H9 (cell line): ENCODE data around the gene PNPLA2. TPM values are rescaled to one million over a fixed set of nuclear protein-coding genes. Genes with fewer than 3 reads are reported as not detected.
A peak's percentile ranks its signal among the peaks of the same experiment; 100 is the strongest.

Experiments used
- DNase-seq: peaks from one replicate; pipeline ENCODE4 v3.0.0-alpha.2; 2017
- H2AFZ ChIP-seq: one replicate; pipeline ENCODE4 v1.6.1; 2013; ENCODE audit warnings: mild to moderate bottlenecking, low read length, control low read depth, moderate library complexity
- H2AK5ac ChIP-seq: 2 replicates; pipeline ENCODE4 v1.6.1; 2013; ENCODE audit warnings: low read length, control low read depth, mixed read lengths; ENCODE audit not compliant: insufficient read length
- H2BK120ac ChIP-seq: one replicate; pipeline ENCODE4 v1.6.1; 2013; ENCODE audit warnings: low read depth, mild to moderate bottlenecking, low read length, control low read depth, inconsistent platforms; ENCODE audit not compliant: poor library complexity, severe bottlenecking
- H2BK12ac ChIP-seq: 2 replicates; pipeline ENCODE4 v1.6.1; 2013; ENCODE audit warnings: low read length, control low read depth, mixed read lengths, low read depth; ENCODE audit not compliant: insufficient read length
- H2BK15ac ChIP-seq: 2 replicates; pipeline ENCODE4 v1.6.1; 2013; ENCODE audit warnings: low read depth, low read length, control low read depth
- H2BK20ac ChIP-seq: one replicate; pipeline ENCODE4 v1.6.1; 2013; ENCODE audit warnings: low read depth, mild to moderate bottlenecking, low read length, control low read depth, inconsistent platforms; ENCODE audit not compliant: poor library complexity, severe bottlenecking
- H2BK5ac ChIP-seq: 2 replicates; pipeline ENCODE4 v1.6.1; 2013; ENCODE audit warnings: low read length, control low read depth, mixed read lengths; ENCODE audit not compliant: insufficient read length
- H3K14ac ChIP-seq: 2 replicates; pipeline ENCODE4 v1.6.1; 2013; ENCODE audit warnings: low read length, control low read depth; ENCODE audit not compliant: insufficient read depth
- H3K18ac ChIP-seq: 2 replicates; pipeline ENCODE4 v1.6.1; 2013; ENCODE audit warnings: low read depth, mild to moderate bottlenecking, mixed read lengths, low read length, control low read depth; ENCODE audit not compliant: insufficient read length
- H3K23ac ChIP-seq: 2 replicates; pipeline ENCODE4 v1.6.1; 2013; ENCODE audit warnings: low read length, control low read depth, mixed read lengths, low read depth; ENCODE audit not compliant: insufficient read length
- H3K23me2 ChIP-seq: 2 replicates; pipeline ENCODE4 v1.6.1; 2013; ENCODE audit warnings: low read depth, mild to moderate bottlenecking, mixed read lengths, low read length, control low read depth; ENCODE audit not compliant: insufficient read length, poor library complexity, severe bottlenecking
- H3K27ac ChIP-seq: 2 replicates; pipeline ENCODE4 v1.5.1; 2013; ENCODE audit warnings: low read length, control low read depth, mixed read lengths, low read depth; ENCODE audit not compliant: insufficient read length
- H3K27me3 ChIP-seq: 2 replicates; pipeline ENCODE4 v1.6.1; 2013; ENCODE audit warnings: low read length, control low read depth, inconsistent platforms; ENCODE audit not compliant: insufficient read depth
- H3K4ac ChIP-seq: 2 replicates; pipeline ENCODE4 v1.6.1; 2013; ENCODE audit warnings: low read depth, mild to moderate bottlenecking, control low read depth, inconsistent platforms, low read length, moderate library complexity
- H3K4me1 ChIP-seq: 2 replicates; pipeline ENCODE4 v1.6.1; 2013; ENCODE audit warnings: low read length, control low read depth, inconsistent platforms; ENCODE audit not compliant: insufficient read depth
- H3K4me2 ChIP-seq: 2 replicates; pipeline ENCODE4 v1.6.1; 2013; ENCODE audit warnings: low read length, control low read depth, mixed read lengths; ENCODE audit not compliant: insufficient read length, insufficient read depth
- H3K56ac ChIP-seq: 2 replicates; pipeline ENCODE4 v1.6.1; 2013; ENCODE audit warnings: low read depth, mild to moderate bottlenecking, mixed read lengths, low read length, control low read depth; ENCODE audit not compliant: insufficient read length
- H3K79me1 ChIP-seq: 2 replicates; pipeline ENCODE4 v1.6.1; 2013; ENCODE audit warnings: low read depth, mild to moderate bottlenecking, moderate library complexity, low read length, control low read depth, inconsistent platforms; ENCODE audit not compliant: insufficient read depth, poor library complexity, severe bottlenecking
- H3K79me2 ChIP-seq: 2 replicates; pipeline ENCODE4 v1.6.1; 2013; ENCODE audit warnings: low read length, control low read depth, inconsistent platforms; ENCODE audit not compliant: insufficient read depth
- H3K9ac ChIP-seq: 2 replicates; pipeline ENCODE4 v1.6.1; 2013; ENCODE audit warnings: low read length, control low read depth, mixed read lengths; ENCODE audit not compliant: insufficient read length; ENCODE audit errors: extremely low read depth
- H3K9me3 ChIP-seq: one replicate; pipeline ENCODE4 v1.6.1; 2013; ENCODE audit warnings: low read depth, low read length, inconsistent platforms; ENCODE audit not compliant: control insufficient read depth
- H3T11ph ChIP-seq: one replicate; pipeline ENCODE4 v1.6.1; 2013; ENCODE audit warnings: mild to moderate bottlenecking, low read length, control low read depth, inconsistent platforms
- H4K20me1 ChIP-seq: one replicate; pipeline ENCODE4 v1.6.1; 2013; ENCODE audit not compliant: control insufficient read depth, insufficient read length, insufficient read depth
- H4K5ac ChIP-seq: 2 replicates; pipeline ENCODE4 v1.6.1; 2013; ENCODE audit warnings: low read depth, mild to moderate bottlenecking, mixed read lengths, low read length, control low read depth; ENCODE audit not compliant: insufficient read length
- H4K8ac ChIP-seq: replicated peaks from 2 replicates; pipeline ENCODE4 v1.6.1; 2013; ENCODE audit warnings: low read length, control low read depth, mixed read lengths, low read depth; ENCODE audit not compliant: insufficient read length
- H4K91ac ChIP-seq: 2 replicates; pipeline ENCODE4 v1.6.1; 2013; ENCODE audit warnings: low read depth, mild to moderate bottlenecking, moderate library complexity, mixed read lengths, low read length, control low read depth; ENCODE audit not compliant: insufficient read length
- H3K27ac Mint-ChIP-seq, 3 experiments: 2 replicates in 2 of 3; 3 replicates in 1 of 3; pipeline ENCODE4 v1.8.0; 2020 to 2021; ENCODE audit warnings: mixed read lengths in 3 of 3, mild to moderate bottlenecking in 1 of 3, moderate library complexity in 1 of 3
- H3K27me3 Mint-ChIP-seq: 2 replicates; pipeline ENCODE4 v1.8.0; 2021; ENCODE audit warnings: low read depth, mild to moderate bottlenecking, moderate library complexity, mixed read lengths
- H3K36me3 Mint-ChIP-seq, 3 experiments: 2 replicates in 2 of 3; 3 replicates in 1 of 3; pipeline ENCODE4 v1.8.0; 2020 to 2021; ENCODE audit warnings: low read depth in 3 of 3, mixed read lengths in 3 of 3; ENCODE audit not compliant: insufficient read depth in 1 of 3
- H3K4me1 Mint-ChIP-seq, 2 experiments: 2 replicates each; pipeline ENCODE4 v1.8.0; 2020; ENCODE audit warnings: mixed read lengths in 2 of 2
- H3K4me3 Mint-ChIP-seq, 2 experiments: 2 replicates in 1 of 2; 3 replicates in 1 of 2; pipeline ENCODE4 v1.8.0; 2020 to 2021; ENCODE audit warnings: mild to moderate bottlenecking in 2 of 2, mixed read lengths in 2 of 2, moderate library complexity in 1 of 2
- H3K9me3 Mint-ChIP-seq, 2 experiments: 2 replicates in 1 of 2; 3 replicates in 1 of 2; pipeline ENCODE4 v1.8.0; 2020; ENCODE audit warnings: mild to moderate bottlenecking in 2 of 2, mixed read lengths in 2 of 2, moderate library complexity in 1 of 2
- WGBS: extraction: QIAGEN DNeasy Blood & Tissue Kit; methylation state at CpG from one replicate; pipeline ENCODE4 v1.1.7; 2013; ENCODE audit warnings: missing lambda C conversion rate, low lambda C conversion rate, mixed read lengths; ENCODE audit not compliant: insufficient read length; ENCODE audit errors: extremely low coverage; 5-methylcytosine and 5-hydroxymethylcytosine counted together
- total RNA-seq: library from RNA; stranded (reverse); gene quantifications from 2 replicates; pipeline ENCODE4 v1.2.1, GENCODE V29; 2021
- TF ChIP-seq, protein P1 (sequence below): fragments of 200-600 bp; sonication (generic); conservative IDR thresholded peaks from 3 replicates; pipeline ENCODE4 v1.8.0; 2021; ENCODE audit warnings: antibody characterized with exemption, mild to moderate bottlenecking

PNPLA2 gene
- total RNA-seq, 1 experiment from 2014 or later: 67.3 TPM

DNA sequence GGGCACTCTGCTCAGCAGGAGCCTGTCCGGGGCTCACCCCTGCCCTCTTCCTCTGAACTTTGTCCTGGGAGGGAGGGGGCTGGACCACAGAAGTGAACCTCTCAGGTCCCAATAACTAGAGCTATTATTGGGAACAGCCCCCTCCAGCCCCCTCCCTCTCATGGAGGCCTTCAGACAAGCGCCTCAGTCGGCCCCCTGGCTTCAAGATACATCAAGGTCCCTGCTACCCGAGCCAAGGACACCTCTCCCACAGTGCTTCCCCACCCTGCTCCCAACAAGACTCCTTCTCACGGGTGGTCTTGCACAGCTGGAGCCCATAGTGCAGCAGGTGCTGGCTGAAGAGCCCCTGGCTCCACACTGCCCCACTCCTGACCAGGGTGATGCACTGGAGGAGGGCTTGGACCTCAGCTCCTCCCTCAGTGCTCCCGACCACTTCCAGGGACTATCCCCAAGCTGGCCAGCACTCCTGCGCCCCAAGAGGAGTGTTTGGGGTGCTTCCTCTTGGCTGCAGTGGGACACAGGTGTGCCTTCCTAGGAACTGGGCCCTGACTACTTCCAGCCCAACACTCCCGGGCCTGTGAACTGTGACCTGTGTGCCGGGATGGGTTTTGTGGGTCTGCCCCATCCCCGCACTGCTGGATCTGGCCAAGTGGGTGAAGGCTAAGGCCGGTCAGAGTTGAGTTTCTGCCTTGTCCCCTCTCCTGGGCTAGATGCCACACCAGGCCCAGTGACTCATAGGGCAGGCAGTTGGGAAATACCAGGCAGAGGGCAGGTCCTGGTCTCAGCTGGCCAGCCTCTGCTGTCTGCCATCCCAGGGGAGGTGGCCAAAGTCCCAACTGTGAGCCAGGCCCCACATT is 2.2 kb downstream of the PNPLA2 start:
- no CpG with 5 or more reads among the region's 11 CpGs for WGBS

More for the DNA sequence above, 2.2 kb downstream of the PNPLA2 start:
- Histone ChIP-seq H2BK20ac (no peak overlapping the region), H3K9me3 (no peaks in the 10 kb centered on the region), H3K4me1 (no peaks in the 10 kb centered on the region), H2BK120ac (no peak overlapping the region), H3K9ac (no peak overlapping the region), H2AK5ac (no peak overlapping the region), H4K8ac (no peak overlapping the region), H3K18ac (no peak overlapping the region), H2BK5ac (no peak overlapping the region), H4K20me1 (no peaks in the 10 kb centered on the region), H3K4me2 (peak overlapping the region; percentile 46), H3K14ac (no peak overlapping the region), H3K56ac (no peak overlapping the region), H2AFZ (no peak overlapping the region), H4K91ac (no peak overlapping the region), H3K27ac (no peak overlapping the region), H3K4ac (no peak overlapping the region), H3T11ph (no peak overlapping the region), H4K5ac (no peak overlapping the region), H2BK12ac (no peak overlapping the region), H3K79me1 (no peaks in the 10 kb centered on the region), H3K23ac (no peak overlapping the region), H3K23me2 (peaks cover 5% of the 10 kb centered on the region), H3K27me3 (no peaks in the 10 kb centered on the region), H2BK15ac (no peak overlapping the region), H3K79me2 (no peaks in the 10 kb centered on the region)
- Mint-ChIP-seq H3K36me3 (peaks cover 2 to 26% (median 13%) of the 10 kb centered on the region in 3 experiments; a peak in 6 of 7 replicates), H3K9me3 (no peaks in the 10 kb centered on the region; a peak in 1 of 5 replicates), H3K27ac (peak overlapping the region in 1 of 3 experiments; percentile 80; a peak in 1 of 7 replicates), H3K27me3 (peaks cover 4% of the 10 kb centered on the region), H3K4me3 (peak overlapping the region; percentile 76 to 87), H3K4me1 (peaks cover 11 to 28% of the 10 kb centered on the region in 2 experiments)
- no peak for DNase-seq
- TF ChIP-seq, protein P1, sequence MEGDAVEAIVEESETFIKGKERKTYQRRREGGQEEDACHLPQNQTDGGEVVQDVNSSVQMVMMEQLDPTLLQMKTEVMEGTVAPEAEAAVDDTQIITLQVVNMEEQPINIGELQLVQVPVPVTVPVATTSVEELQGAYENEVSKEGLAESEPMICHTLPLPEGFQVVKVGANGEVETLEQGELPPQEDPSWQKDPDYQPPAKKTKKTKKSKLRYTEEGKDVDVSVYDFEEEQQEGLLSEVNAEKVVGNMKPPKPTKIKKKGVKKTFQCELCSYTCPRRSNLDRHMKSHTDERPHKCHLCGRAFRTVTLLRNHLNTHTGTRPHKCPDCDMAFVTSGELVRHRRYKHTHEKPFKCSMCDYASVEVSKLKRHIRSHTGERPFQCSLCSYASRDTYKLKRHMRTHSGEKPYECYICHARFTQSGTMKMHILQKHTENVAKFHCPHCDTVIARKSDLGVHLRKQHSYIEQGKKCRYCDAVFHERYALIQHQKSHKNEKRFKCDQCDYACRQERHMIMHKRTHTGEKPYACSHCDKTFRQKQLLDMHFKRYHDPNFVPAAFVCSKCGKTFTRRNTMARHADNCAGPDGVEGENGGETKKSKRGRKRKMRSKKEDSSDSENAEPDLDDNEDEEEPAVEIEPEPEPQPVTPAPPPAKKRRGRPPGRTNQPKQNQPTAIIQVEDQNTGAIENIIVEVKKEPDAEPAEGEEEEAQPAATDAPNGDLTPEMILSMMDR: no peak
